ENCODE data around the gene EXOC4. TPM values are rescaled to one million over a fixed set of nuclear protein-coding genes. Genes with fewer than 3 reads are reported as not detected.

The EXOC4 gene
- total and polyA plus RNA-seq, 2 of the 8 experiments (the other 6 are each of a cell fraction or from before 2014, with no cell fraction given): 27.0 to 67.3 TPM

GRCh38 chr7:133676805-133677370 lies 424.0 kb downstream of the EXOC4 start (continued):
- no peak for TF ChIP-seq CHD7 (IDR thresholded peaks at IDR 0.05; ENCODE audit: insufficient replicate concordance, low read length)
- no peak for TF ChIP-seq USF2 (IDR thresholded peaks at IDR 0.05; ENCODE audit: low read length)
- TF ChIP-seq CEBPB (IDR thresholded peaks at IDR 0.05; ENCODE audit: low read depth, low read length): no peak
- TF ChIP-seq EGR1 (IDR thresholded peaks at IDR 0.05; ENCODE audit: borderline replicate concordance, low read depth, low read length): no peak
- TF ChIP-seq RBBP5 (IDR thresholded peaks at IDR 0.05; ENCODE audit: borderline replicate concordance, low read depth, low read length): no peak
- TF ChIP-seq SP4 (IDR thresholded peaks at IDR 0.05; ENCODE audit: low read length): no peak
